ENCODE data around the gene RNF17. TPM values are rescaled to one million over a fixed set of nuclear protein-coding genes. Genes with fewer than 3 reads are reported as not detected.

Gene RNF17
- total and polyA plus RNA-seq, 2 donors (not counting 3 experiments of a cell fraction or from before 2014, with no cell fraction given) = 0.30 TPM; not detected in 1

GRCh38 chr13:24861617-24862362, 97.8 kb downstream of the RNF17 start:
- H3K36me3 ChIP-seq (ENCODE audit: control insufficient read depth in 2 of 2, extremely low read depth in 1 of 2, insufficient read depth in 2 of 2, low read length in 2 of 2) = no peaks in the 10 kb centered on the region
- H3K4me2 ChIP-seq (ENCODE audit: insufficient read depth, low read length) = no peak overlapping the region
- H3K9me1 ChIP-seq (replicated peaks; ENCODE audit: control insufficient read depth, extremely low read depth, insufficient read depth, low read length) = no peaks in the 10 kb centered on the region
- intact Hi-C loops (cut with micrococcal nuclease) (no loop called here), dilution Hi-C loops (cut with MboI; ENCODE audit: extremely low pct_ligation_motif_present, low sequenced_read_pairs) (no loop called here)
- FAIRE-seq (no peak), DNase-seq (ENCODE audit: low read depth, low spot score) (no peak)
- no peak overlapping the region for H3K9ac ChIP-seq (replicated peaks; ENCODE audit: extremely low read depth, insufficient read depth, low read length)
- H3K79me2 ChIP-seq (ENCODE audit: control insufficient read depth, insufficient read depth, low read length) = no peaks in the 10 kb centered on the region
- H3K4me1 ChIP-seq (ENCODE audit: control insufficient read depth, extremely low read depth, insufficient read depth, low read length) = no peaks in the 10 kb centered on the region
- H3K9me3 ChIP-seq (replicated peaks; ENCODE audit: control insufficient read depth, insufficient read depth, low read length) = no peaks in the 10 kb centered on the region
- H4K20me1 ChIP-seq (replicated peaks; ENCODE audit: control insufficient read depth, extremely low read depth, insufficient read depth, low read length) = no peaks in the 10 kb centered on the region
- CTCF ChIA-PET = no interaction called here
- POLR2A ChIA-PET = no interaction called here
- TF ChIP-seq POLR2A (IDR thresholded peaks at IDR 0.05; ENCODE audit: low read depth, low read length) (no peak), CTCF (IDR thresholded peaks at IDR 0.05; ENCODE audit: extremely low read depth in 1 of 2, insufficient read depth in 1 of 2, low read depth in 1 of 2, low read length in 2 of 2) (no peak), GATA2 (IDR thresholded peaks at IDR 0.05; ENCODE audit: insufficient read depth, insufficient read length, low read depth, low read length) (no peak), EZH2 (IDR thresholded peaks at IDR 0.05; ENCODE audit: borderline replicate concordance, low read depth, low read length, severe bottlenecking) (no peak), POLR2AphosphoS5 (IDR thresholded peaks at IDR 0.05; ENCODE audit: insufficient read depth, low read depth, low read length) (no peak), MAX (IDR thresholded peaks at IDR 0.05; ENCODE audit: insufficient read depth, insufficient read length) (no peak), FOS (IDR thresholded peaks at IDR 0.05; ENCODE audit: borderline replicate concordance, insufficient read depth, low read length) (no peak), JUN (IDR thresholded peaks at IDR 0.05; ENCODE audit: borderline replicate concordance, insufficient read depth, insufficient read length, low read depth) (no peak), MYC (IDR thresholded peaks at IDR 0.05; ENCODE audit: low read depth, low read length) (no peak)
- no peak overlapping the region for H3K4me3 ChIP-seq (replicated peaks in 1 of 3; ENCODE audit: insufficient read depth in 1 of 3, low read depth in 1 of 3, low read length in 3 of 3)
- no TSS peak for BruUV-seq (replicated peaks)
- H2AFZ ChIP-seq (ENCODE audit: low read depth, low read length) = no peak overlapping the region
- H3K27me3 ChIP-seq (ENCODE audit: control insufficient read depth in 2 of 2, insufficient read depth in 2 of 2, low read length in 2 of 2) = peaks cover 6 to 28% of the 10 kb centered on the region in 2 experiments
- H3K27ac ChIP-seq (ENCODE audit: insufficient read depth, low read depth, low read length) = no peak overlapping the region

Measured in endothelial cell of umbilical vein (primary cell).